Muscle layer of duodenum (tissue), 2 donors: ENCODE results near the gene SELENOH.

Source experiments
- H3K27ac ChIP-seq: one replicate; pipeline ENCODE4 v1.7.0; 2013; ENCODE audit warnings: mild to moderate bottlenecking, low read length
- H3K27me3 ChIP-seq: one replicate; pipeline ENCODE4 v1.7.0; 2013; ENCODE audit warnings: low read depth, mild to moderate bottlenecking, control low read depth, low read length
- H3K36me3 ChIP-seq, 2 donors: one replicate each; pipeline ENCODE4 v1.7.0; 2013; ENCODE audit warnings: low read length in 2 of 2, control low read depth in 1 of 2, mild to moderate bottlenecking in 1 of 2; ENCODE audit not compliant: insufficient read depth in 2 of 2, control insufficient read depth in 1 of 2
- H3K4me1 ChIP-seq, 2 donors: one replicate each; pipeline ENCODE4 v1.7.0; 2013; ENCODE audit warnings: low read length in 2 of 2, mild to moderate bottlenecking in 2 of 2, control low read depth in 1 of 2, moderate library complexity in 1 of 2; ENCODE audit not compliant: insufficient read depth in 2 of 2, control insufficient read depth in 1 of 2
- H3K4me3 ChIP-seq, 2 donors: one replicate each; pipeline ENCODE4 v1.7.0; 2013; ENCODE audit warnings: low read length in 2 of 2, low read depth in 1 of 2, mild to moderate bottlenecking in 1 of 2
- H3K9me3 ChIP-seq, 2 donors: one replicate each; pipeline ENCODE4 v1.7.0; 2013; ENCODE audit warnings: low read length in 2 of 2, control low read depth in 1 of 2, mild to moderate bottlenecking in 1 of 2; ENCODE audit not compliant: control insufficient read depth in 1 of 2
- donor health status: healthy.

Gene SELENOH

DNA sequence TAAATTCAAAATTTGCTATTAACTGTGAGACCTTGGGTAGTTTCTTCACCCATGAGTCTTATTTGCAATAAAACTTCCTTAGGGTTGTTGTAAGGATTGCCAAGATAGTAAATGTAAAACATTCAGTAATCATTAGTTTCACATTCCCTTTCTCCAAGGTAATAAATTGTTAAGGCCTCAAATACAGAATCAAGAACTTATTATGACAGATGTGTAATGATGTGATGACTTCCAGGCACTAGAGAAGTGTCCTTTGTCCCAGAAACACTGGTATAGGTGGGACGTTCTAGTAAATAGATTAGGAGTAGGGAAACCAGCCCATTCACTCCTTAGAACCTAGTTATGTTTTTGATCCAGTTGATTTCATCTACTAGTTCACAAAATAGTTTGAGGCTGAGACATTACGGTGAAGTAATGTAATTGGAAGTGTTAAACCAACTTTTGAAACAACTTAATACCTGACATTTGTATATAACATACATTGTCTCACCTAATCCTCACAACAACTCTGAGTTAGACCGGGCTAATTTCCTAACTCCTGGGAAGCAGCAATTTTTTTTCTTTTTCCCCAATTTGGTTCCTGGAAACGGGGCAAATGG, 45.8 kb downstream of the SELENOH start:
- Histone ChIP-seq H3K36me3 (peaks cover 3 to 9% of the 10 kb centered on the region in 2 donors), H3K27me3 (no peaks in the 10 kb centered on the region), H3K4me3 (peak overlapping the region in 1 of 2 donors; percentile 9), H3K27ac (peak overlapping the region; percentile 20), H3K9me3 (no peaks in the 10 kb centered on the region), H3K4me1 (peaks cover 36 to 61% of the 10 kb centered on the region in 2 donors)

DNA sequence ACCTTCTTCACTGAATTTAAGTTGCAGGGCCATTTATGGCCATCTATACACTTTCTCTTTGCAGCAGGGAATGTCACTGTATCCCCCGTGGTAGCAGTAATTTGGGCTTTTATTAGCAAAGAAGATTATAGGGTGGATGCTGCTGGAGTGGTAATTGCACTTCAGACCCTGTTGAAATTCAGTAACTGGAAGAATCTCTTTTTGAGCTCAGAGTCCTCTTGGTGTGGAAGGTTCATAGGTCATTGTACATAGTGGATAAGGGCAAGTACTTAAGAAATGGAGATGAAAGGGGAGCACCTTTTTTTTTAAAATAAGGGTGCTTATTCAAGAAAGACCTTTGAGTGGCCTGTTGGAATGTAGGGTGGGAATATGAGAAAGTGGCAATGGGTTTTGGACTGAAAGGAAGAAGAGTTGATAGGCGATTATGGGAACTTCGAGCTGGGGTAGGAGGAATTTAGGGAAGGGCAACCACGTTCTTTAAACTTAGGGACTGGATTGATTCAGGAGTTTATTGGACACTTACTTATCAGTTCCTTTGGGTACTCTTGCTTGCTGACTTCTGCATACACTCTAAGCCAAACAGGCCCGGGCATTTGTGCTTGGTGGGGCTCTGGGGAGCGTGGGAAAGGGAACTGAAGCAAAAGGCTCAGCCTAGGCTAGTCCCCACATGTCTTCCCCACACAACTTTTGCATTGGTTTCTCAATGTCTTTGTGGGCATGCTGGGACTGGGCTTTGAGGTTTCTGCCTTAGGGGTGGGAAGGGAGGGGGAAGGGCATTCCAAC, 46.8 kb downstream of the SELENOH start:
- Histone ChIP-seq H3K9me3 (no peaks in the 10 kb centered on the region), H3K27me3 (no peaks in the 10 kb centered on the region), H3K36me3 (peaks cover 5 to 9% of the 10 kb centered on the region in 2 donors), H3K4me3 (no peak overlapping the region), H3K4me1 (peaks cover 39 to 64% of the 10 kb centered on the region in 2 donors), H3K27ac (peak overlapping the region; percentile 20)

DNA sequence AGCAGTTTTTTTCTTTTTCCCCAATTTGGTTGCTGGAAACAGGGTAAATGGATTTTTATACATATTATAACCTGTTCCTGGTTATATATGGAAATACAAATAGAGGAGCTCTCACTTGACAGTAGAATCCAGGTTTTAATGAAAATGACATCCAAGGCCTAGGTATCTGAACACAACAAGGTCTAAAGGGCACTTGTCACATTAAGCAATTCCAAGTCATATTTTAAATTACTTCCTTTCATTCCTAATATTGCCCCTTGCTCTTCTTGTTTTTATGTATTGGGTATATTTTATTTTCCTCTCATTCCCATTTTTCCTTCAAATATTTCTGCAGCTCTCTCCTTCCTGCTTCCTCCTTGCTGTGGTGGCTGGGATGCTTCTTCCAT, 47.4 kb downstream of the SELENOH start:
- peaks cover 45 to 70% of the 10 kb centered on the region in 2 donors for H3K4me1 ChIP-seq
- H3K27ac ChIP-seq = peak overlapping the region; percentile 20

DNA sequence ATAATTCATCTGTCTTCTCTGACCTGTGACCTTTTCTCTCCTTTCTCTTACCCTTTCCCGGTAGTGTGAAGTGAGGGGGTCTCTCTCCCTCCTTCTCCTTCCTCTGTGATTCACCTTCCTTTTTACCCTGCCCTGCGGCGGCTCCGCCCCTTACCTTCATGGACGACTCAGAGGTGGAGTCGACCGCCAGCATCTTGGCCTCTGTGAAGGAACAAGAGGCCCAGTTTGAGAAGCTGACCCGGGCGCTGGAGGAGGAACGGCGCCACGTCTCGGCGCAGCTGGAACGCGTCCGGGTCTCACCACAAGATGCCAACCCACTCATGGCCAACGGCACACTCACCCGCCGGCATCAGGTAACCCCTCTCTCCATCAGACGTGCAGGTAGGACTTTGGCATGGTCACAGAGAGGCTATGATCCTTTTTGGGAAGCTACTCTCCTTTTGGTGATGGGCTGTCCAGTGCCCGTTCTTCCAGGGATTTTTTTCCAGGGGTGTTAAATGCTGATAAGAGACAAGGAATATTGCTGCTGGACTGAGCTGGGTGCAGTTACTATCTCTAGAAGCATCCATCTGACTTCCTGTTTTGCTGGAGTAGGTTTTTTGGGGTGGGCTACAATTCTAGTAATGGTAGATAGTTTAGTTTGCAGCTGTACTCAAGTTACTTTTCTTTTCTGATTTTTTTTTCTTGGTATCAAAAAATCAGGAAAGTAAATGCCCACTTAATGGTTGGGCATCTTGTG, 50.2 kb downstream of the SELENOH start:
- Histone ChIP-seq H3K9me3 (no peaks in the 10 kb centered on the region), H3K4me1 (peaks cover 39 to 66% of the 10 kb centered on the region in 2 donors), H3K36me3 (peaks cover 21 to 24% of the 10 kb centered on the region in 2 donors), H3K27ac (peak overlapping the region; percentile 71), H3K4me3 (no peak overlapping the region), H3K27me3 (no peaks in the 10 kb centered on the region)

More for the DNA sequence above, 47.4 kb downstream of the SELENOH start:
- Histone ChIP-seq H3K9me3 (no peaks in the 10 kb centered on the region), H3K36me3 (peaks cover 5 to 12% of the 10 kb centered on the region in 2 donors), H3K4me3 (no peak overlapping the region), H3K27me3 (no peaks in the 10 kb centered on the region)

DNA sequence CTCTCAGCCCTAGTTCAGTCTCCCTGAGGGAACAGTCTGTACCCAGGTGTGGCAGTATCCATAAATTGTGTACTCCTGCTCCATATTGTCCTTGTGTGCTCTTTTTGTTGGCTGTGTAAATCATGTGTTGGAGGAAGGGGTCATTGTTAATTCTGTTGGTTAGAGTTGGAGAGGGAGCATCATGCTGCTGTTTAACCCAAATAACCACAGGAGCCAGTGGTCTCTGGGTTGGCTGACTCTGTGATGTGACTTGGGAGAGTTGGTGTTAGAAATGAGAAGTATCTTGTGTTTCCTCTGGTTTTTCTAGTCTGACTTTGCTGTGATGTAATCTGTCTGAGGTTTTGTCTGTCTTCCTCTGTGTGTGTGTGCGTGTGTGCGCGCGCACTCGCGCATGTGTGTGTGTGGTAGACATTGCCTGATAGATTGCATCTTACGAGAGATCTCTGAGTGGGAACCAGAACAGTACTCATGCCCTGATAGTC, 50.8 kb downstream of the SELENOH start:
- Histone ChIP-seq H3K27ac (peak overlapping the region; percentile 71), H3K27me3 (no peaks in the 10 kb centered on the region), H3K4me1 (peaks cover 33 to 60% of the 10 kb centered on the region in 2 donors), H3K9me3 (no peaks in the 10 kb centered on the region), H3K4me3 (no peak overlapping the region), H3K36me3 (peaks cover 25 to 29% of the 10 kb centered on the region in 2 donors)

DNA sequence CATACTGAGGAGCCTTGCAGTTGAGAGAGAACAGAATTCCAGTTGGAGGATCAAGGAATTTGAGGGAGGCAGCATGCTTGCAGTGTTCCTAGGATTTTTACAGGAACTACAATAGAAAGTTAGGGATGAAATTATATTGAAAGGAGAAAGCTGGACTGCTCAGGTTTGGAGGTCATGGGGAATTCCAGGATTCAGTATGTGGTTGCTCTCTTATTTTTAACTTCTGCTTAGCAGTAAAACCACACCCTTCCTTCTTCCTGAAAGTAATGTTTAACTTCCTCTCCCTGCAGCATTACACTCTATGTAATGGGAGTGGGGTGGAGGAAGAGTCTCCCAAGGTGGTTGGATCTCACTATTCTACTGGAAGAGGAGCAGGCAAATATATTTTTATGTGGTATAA, 51.6 kb downstream of the SELENOH start:
- H3K4me3 ChIP-seq = peak overlapping the region in 1 of 2 donors; percentile 22
- H3K9me3 ChIP-seq = no peaks in the 10 kb centered on the region
- peak overlapping the region; percentile 71 for H3K27ac ChIP-seq
- peaks cover 25 to 33% of the 10 kb centered on the region in 2 donors for H3K36me3 ChIP-seq
- peaks cover 25 to 52% of the 10 kb centered on the region in 2 donors for H3K4me1 ChIP-seq
- no peaks in the 10 kb centered on the region for H3K27me3 ChIP-seq
